ENCODE results near the gene GLT1D1. TPM values are rescaled to one million over a fixed set of nuclear protein-coding genes. Genes with fewer than 3 reads are reported as not detected.

The GLT1D1 gene
- total and polyA plus RNA-seq, 2 of the 8 experiments (the other 6 are each of a cell fraction or from before 2014, with no cell fraction given): 1.5 to 3.6 TPM

- TF ChIP-seq CHD2 (IDR thresholded peaks at IDR 0.05; ENCODE audit: low read length): no peak
- no peak for TF ChIP-seq ASH2L (IDR thresholded peaks at IDR 0.05; ENCODE audit: low read length)
- TF ChIP-seq E2F6 (IDR thresholded peaks at IDR 0.05): peak; percentile 60
- no peak for TF ChIP-seq SP2 (IDR thresholded peaks at IDR 0.05; ENCODE audit: low read length)
- TF ChIP-seq SAP30 (IDR thresholded peaks at IDR 0.05; ENCODE audit: insufficient read depth, insufficient replicate concordance, low read length): no peak
- no peak for TF ChIP-seq BRCA1 (IDR thresholded peaks at IDR 0.05; ENCODE audit: low read depth, low read length)
- TF ChIP-seq MAX (IDR thresholded peaks at IDR 0.05): peak; percentile 75
- TF ChIP-seq TCF12 (IDR thresholded peaks at IDR 0.05; ENCODE audit: low read depth, low read length): no peak
- TF ChIP-seq YY1 (IDR thresholded peaks at IDR 0.05; ENCODE audit: low read depth, low read length): no peak
- 0 out of 2 replicates have a peak, but pooled peaks have one; percentile 42 for TF ChIP-seq PHF8 (conservative IDR thresholded peaks at IDR 0.05; ENCODE audit: low read depth, low read length)
- no peak for TF ChIP-seq POLR2AphosphoS5 (IDR thresholded peaks at IDR 0.05; ENCODE audit: low read depth, low read length)
- no peak for TF ChIP-seq SIRT6 (IDR thresholded peaks at IDR 0.05; ENCODE audit: low read length)
- no peak for TF ChIP-seq KDM1A (IDR thresholded peaks at IDR 0.05; ENCODE audit: borderline replicate concordance, low read length)
- TF ChIP-seq BCL11A (IDR thresholded peaks at IDR 0.05; ENCODE audit: low read depth in 2 of 2, low read length in 2 of 2): no peak
- TF ChIP-seq HDAC6 (IDR thresholded peaks at IDR 0.05; ENCODE audit: low read depth, low read length): no peak
- no peak for TF ChIP-seq CTBP2 (IDR thresholded peaks at IDR 0.05; ENCODE audit: borderline replicate concordance, insufficient read depth, insufficient read length, low read length)
- TF ChIP-seq SP4 (IDR thresholded peaks at IDR 0.05; ENCODE audit: low read length): no peak
- TF ChIP-seq CTCF (IDR thresholded peaks at IDR 0.05; ENCODE audit: control extremely low read depth in 1 of 3, insufficient read depth in 1 of 3, low read depth in 1 of 3, low read length in 3 of 3): no peak
- TF ChIP-seq TEAD4 (IDR thresholded peaks at IDR 0.05; ENCODE audit: low read depth, low read length): 0 out of 2 replicates have a peak, but pooled peaks have one; percentile 4
- 0 out of 4 replicates have a peak, but pooled peaks of 1 of the 2 experiments have one; percentile 38 for TF ChIP-seq HDAC2 (IDR thresholded peaks at IDR 0.05; ENCODE audit: borderline replicate concordance in 1 of 2, low read depth in 2 of 2, low read length in 2 of 2)
Measured at GRCh38 chr12:128853600-128854197, 421 bp downstream of the GLT1D1 start (continued).

Measured in H1 (cell line).